ENCODE data around the gene FOLR2.

- no peak for TF ChIP-seq GATA2 (IDR thresholded peaks at IDR 0.05; ENCODE audit: low read depth, low read length)
- TF ChIP-seq GATA3 (IDR thresholded peaks at IDR 0.05; ENCODE audit: low read depth, low read length), result no peak
Measured at GRCh38 chr11:72236083-72236697, 19.6 kb downstream of the FOLR2 start.
